C4-2B (cell line): ENCODE data around the gene KCNMA1.

Source experiments
- ZFX ChIP-seq: fragments of 450-650 bp; IDR thresholded peaks from 2 replicates; pipeline ENCODE4 v1.6.1; 2017
- TF ChIP-seq, protein P1 (sequence below): fragments of 450-650 bp; conservative IDR thresholded peaks from 2 replicates; pipeline ENCODE4 v1.5.1; 2017; ENCODE audit warnings: mild to moderate bottlenecking

DNA sequence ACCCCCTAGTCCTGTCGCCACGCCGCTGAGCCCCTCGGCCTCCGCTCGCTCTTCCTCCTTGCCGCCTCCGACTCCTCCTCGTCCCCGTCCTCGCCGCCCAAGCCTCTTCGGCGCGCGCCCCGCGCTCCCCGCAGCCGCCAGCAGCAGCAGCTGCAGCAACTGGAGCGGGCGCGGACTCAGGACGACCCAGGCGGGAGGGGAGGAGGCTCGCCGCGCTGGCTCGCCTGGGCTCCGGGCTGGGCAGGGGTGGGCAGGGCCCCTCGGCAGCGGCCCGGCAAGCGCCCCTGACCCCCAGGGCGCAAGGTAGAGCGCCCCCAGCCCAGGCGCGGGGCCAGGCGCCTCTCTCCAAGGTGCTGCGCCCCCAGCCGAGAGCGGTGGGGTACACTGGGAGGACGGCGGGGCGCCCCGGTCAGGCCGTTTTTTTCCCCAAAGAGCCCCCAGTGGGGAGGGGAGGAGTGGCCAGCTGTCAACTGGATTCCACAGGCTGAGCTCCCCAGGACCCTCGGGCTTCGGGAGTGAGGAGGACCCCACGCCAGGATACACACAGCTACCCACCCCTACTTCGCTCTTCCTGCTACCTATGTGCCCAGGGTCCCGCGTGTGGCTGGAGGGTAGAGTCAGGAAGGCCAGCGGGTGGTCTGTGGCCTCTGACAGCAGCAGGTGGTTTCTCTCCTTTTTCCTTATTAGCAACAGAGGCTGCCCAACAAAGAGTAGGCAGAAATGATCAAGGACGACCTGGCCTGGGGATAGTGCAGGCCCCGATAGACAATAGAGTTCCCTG is 903 bp upstream of the KCNMA1 start:
- TF ChIP-seq, protein P1, sequence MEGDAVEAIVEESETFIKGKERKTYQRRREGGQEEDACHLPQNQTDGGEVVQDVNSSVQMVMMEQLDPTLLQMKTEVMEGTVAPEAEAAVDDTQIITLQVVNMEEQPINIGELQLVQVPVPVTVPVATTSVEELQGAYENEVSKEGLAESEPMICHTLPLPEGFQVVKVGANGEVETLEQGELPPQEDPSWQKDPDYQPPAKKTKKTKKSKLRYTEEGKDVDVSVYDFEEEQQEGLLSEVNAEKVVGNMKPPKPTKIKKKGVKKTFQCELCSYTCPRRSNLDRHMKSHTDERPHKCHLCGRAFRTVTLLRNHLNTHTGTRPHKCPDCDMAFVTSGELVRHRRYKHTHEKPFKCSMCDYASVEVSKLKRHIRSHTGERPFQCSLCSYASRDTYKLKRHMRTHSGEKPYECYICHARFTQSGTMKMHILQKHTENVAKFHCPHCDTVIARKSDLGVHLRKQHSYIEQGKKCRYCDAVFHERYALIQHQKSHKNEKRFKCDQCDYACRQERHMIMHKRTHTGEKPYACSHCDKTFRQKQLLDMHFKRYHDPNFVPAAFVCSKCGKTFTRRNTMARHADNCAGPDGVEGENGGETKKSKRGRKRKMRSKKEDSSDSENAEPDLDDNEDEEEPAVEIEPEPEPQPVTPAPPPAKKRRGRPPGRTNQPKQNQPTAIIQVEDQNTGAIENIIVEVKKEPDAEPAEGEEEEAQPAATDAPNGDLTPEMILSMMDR = no peak
- no peak for TF ChIP-seq ZFX
